Right lung (tissue), 5 donors: ENCODE data around the gene WDR5. TPM values are rescaled to one million over a fixed set of nuclear protein-coding genes. Genes with fewer than 3 reads are reported as not detected.

Experiments used
- DNase-seq, 2 donors: peaks; one replicate each; pipeline ENCODE4 v3.0.0-alpha.2; 2013
- polyA plus RNA-seq, 5 donors: library from polyadenylated mRNA; unstranded; fragments of 120-200 nt; gene quantifications; one replicate each; pipeline versions ENCODE4 v1.2.1 to v1.2.3, GENCODE V29; 2013; ENCODE audit warnings: inconsistent platforms in 1 of 5, low replicate concordance in 1 of 5; ENCODE audit not compliant: insufficient read length in 5 of 5, insufficient read depth in 1 of 5

The WDR5 gene
- polyA plus RNA-seq, 5 donors, result 27.4 to 38.5 (median 30.8) TPM

DNA sequence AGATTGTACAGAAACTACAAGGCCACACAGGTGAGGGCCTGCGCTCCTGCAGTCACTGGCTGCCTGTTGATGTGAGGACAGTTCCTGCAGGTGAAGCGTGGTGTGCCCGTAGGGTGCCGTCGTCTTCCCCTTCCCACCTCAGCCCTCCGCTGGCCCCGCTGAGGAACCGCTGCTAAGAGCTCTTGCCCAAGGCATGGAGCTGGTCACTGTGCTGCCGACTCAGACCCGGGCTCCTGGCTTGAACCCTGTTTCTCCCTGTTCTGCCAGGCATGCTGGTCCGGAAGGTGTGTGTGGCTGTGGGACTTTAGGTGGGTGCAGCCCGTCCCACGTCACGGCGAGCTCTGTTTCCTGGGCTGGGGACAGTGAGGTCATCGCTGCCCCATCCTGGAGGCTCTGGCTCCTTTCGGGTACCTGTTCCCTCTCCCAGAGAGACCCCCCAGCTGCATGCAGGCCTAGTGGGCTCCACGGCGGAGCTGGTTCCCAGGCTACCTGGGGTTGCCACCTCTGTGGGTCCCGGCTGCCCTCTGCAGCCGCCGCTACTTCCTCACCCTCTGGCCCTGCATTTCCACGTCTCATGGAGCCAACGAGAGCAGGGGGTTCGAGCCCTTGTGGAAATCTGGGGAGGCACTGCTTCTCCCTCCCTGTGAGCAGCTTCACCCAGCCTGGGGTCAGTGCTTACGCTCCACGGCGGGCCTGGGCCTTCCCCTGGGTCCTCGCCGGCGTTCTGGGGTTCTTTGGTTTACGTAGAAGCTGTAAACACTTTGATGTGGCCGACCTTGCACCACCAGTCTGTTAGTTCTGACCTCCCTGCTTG lies 20.9 kb downstream of the WDR5 start:
- no peak for DNase-seq

GRCh38 chr9:134157378-134157885 lies 21.6 kb downstream of the WDR5 start:
- DNase-seq, result no peak

DNA sequence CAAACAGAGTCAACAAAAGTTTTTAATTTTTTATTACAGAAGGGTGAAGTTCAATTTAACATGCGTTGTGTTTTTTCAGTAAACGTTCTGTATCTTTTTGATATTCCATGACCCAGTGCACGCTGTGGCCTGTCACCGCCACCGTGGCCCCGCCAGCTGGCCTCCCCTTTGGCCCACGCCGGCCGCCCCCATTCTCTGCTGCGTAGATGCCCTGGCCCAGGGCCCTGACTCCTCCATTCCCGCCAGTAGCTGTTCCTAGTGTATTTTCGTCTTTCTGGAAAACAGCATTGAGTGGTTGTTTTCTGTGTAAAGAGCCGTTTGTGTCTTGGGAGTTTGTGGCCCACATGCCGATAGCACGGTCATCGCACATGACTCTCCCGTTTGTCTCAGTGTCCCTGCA lies 22.4 kb downstream of the WDR5 start:
- no peak for DNase-seq

- no peak for DNase-seq
Observed at GRCh38 chr9:134158753-134159392, 23.0 kb downstream of the WDR5 start.

- no peak for DNase-seq
Observed at GRCh38 chr9:134159566-134160245, 23.8 kb downstream of the WDR5 start.

DNA sequence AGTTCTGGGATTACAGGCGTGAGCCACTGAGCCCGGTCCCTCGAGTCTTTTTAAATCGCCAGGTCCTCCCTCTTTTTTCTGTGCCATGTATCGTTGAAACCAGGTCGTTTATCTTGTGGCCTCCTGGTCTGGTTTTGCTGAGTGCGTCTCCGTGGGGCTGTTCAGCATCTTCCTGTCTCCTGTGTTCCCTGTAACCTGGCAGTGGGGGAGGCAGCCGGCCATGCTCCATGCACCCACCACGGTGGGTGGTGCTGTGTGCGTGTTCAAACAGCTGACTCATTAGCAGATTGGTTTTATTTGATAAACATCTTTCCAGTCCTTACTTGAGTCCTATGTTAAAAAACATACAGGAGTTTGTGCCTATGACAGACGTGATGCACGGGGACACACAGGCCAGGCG lies 25.8 kb downstream of the WDR5 start:
- no peak for DNase-seq

DNA sequence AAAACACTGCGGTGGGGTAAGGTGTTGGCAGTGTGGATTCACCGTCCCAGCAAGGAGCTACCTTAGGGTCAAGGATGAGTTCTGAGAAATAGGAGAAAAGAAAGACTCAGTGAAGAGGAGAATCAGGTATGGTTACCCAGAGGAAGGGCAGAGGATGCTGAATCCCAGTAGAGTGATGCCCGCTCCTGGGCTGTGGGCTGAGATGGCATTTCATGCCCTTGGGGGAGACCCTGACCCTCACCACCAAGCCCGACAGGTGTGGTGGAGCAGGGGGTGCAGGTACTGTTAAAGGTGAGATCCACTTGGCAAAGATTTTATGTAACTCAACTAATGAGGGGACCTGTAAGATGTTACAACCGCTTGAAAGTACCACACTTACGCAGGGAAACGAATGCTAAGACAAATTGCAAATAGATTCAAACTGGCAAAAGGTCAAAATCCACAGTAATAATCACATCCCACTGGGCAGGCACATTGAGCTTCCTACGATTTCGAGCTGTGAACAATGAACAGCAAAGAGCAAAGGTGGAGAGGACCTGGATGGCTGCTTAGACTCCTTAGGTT lies 26.4 kb downstream of the WDR5 start:
- DNase-seq, result no peak

DNA sequence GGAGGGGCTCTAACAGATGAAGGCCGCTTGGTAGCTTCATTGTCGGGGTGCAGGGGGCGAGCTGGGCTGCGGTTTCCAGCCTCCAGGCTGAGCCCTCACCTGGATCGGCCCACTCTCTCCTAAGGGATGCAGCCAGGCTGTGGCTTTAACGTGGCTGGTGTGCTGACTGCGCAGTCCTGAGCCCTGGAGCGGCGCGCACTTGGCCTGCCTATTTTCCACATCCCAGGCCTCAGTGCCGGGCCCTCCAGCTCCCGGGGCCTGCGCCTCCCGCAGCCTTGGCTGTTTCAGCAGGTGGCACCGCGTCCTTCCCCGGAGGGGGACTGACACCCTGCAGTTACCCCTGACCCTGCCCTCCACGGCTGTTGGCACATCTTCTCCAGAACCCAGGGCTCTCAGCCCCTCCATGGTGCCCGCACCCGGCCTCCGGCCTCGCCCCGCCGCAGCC lies 27.1 kb downstream of the WDR5 start:
- no peak for DNase-seq

- peak in 1 of 2 donors; percentile 56 for DNase-seq
Observed at GRCh38 chr9:134163371-134164196, 27.7 kb downstream of the WDR5 start.

DNA sequence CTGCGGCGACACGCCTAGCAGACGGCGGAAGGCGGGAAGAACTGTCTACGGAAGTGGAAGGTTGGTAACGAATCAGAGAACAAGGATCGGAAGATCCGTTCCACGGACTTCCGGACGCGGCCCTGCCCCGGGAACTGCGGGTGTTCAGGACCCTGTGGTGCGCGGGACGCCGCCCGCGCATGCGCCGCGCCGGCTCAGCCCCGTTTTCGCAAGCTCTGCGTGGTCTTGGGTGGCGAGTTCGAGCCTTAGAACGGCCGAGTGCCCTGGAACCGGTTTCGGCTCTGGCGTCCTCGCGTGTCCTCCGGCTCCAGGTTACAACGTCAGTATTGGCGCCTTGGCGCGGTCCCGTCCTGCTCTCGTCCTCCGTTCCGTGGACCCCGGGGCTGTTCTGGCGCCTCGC lies 29.0 kb downstream of the WDR5 start:
- DNase-seq, result no peak

DNA sequence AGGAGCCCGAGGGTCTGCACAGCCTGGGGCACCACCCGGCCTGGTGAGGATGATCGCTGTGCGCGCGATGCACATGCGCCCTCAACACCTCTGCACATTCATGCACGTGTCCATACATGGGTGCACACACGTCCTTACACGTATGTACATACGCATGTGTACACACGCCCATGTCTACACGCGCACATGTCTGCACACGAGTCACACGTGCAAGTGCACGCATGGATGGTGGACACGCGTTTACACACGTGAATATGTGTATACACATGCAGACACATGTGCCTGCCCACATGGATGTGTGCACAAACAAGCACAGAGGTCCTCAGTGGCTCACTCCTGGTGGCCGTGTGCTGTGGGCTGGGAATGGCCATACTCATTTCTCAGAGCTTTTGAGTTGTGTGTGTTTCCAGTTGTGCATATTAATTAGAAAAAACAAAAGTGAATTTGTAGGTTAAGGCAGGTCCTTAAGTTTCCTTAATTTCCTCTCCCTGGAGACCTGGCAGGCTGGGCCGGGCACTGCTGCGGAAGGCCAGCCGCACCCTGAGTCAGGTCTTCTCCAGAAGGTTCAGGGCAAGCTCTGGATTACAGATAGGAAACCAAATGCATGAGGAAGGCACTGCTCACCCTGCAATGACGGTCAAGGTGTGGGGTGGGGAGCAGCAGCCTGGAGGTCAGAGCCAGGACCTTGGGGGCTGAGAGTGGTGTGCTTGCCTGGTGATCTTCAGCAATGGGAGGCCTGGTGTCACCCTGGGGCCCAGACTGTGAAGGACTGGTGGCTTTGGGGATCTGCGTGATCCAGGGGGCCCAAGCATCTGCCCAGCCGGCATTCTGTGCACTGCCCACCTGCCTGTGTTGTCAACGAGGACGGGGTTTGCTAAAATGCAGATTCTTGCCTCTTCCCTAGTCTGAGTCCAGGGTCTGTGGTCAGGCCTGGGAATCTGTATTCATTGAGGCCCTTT lies 29.8 kb downstream of the WDR5 start:
- peak; percentile 19 to 26 for DNase-seq

- DNase-seq, result no peak
Observed at GRCh38 chr9:134166374-134166773, 30.5 kb downstream of the WDR5 start.

- no peak for DNase-seq
Observed at GRCh38 chr9:134167530-134167931, 31.6 kb downstream of the WDR5 start.

GRCh38 chr9:134168757-134169550 lies 33.1 kb downstream of the WDR5 start:
- DNase-seq, result no peak

DNA sequence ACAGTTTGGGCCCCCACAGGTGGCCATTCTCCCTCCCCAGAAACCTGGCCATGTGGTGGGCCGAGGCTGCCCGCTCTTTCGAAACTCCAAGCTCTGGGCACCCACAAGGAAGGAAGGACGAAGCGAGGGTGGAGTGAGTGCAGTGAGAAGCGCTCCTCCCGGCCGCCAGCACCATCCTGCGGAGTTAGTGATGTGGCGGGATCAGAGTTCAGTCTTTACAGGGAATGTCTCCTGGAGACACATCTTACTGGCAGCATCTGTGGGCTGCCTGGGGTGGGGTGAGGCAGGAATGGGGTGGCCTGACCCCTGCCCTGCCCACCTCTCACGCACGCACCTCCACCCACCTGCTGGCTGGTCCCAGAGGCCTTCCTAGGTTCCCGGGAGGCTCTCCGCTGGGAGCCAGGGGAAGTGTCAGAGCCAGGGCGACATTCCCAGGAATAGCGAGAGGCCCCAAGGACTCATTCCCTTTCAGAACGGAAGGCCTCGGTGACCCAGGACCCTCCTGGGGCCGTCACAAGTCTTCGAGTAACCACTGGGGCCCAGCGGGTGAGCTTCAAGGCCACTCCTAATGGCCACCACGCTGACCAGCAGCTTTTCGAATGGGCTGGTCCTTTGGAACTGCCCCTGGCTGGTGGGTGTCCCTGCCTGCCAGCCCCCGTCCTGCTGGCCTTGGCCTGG lies 34.0 kb downstream of the WDR5 start:
- no peak for DNase-seq

GRCh38 chr9:134170532-134171315 lies 34.8 kb downstream of the WDR5 start:
- no peak for DNase-seq

DNA sequence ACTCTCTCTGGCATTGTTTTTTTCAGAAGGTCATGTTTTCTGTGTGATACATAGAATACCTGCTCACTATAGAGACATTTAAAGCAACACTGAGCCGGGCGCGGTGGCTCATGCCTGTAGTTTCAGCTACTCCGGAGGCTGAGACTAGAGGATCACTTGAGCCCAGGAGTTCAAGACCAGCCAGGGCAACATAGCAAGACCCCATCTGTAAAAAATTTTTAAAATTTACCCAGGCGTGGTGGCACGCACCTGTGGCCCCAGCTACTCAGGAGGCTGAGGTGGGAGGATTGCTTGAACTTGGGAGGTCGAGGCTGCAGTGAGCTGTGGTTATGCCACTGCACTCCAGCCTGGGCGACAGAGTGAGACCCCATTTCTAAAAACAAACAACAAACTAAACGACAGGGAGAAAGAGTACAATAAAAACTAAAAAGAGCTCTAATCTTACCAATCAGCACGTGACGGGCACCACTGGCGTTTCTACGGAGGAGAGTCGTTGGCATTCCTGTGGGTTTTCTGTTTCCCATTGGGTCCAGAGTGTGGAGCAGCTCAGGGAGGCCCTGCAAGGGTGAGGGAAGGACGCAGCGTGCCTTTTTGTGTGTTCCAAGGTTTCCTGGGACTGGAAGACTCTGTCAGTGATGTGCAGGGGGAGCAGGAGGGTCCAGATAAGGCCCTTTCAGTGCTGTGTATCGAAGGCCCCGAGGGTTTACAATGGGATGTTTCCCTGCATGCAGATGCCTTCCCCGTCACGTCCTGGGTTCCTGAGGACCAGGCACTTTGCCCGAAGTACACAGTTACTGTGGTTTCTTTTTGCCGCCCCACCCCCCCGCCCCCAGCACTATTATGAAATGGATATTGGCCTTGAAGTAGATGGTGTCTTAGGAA lies 35.7 kb downstream of the WDR5 start:
- DNase-seq, result peak; percentile 23 to 29
